PC-9 (cell line): ENCODE data around the gene CHMP3.

Experiments
- EZH2 ChIP-seq: fragments of 200-600 bp; sonication (generic); IDR thresholded peaks from 2 replicates; pipeline ENCODE4 v1.8.0; 2017; ENCODE audit warnings: antibody characterized with exemption, low read depth
- TF ChIP-seq, protein P1 (sequence below): fragments of 200-600 bp; sonication (generic); conservative IDR thresholded peaks from 2 replicates; pipeline ENCODE4 v1.6.1; 2017; ENCODE audit warnings: mixed run types, antibody characterized with exemption, mild to moderate bottlenecking, moderate library complexity

DNA sequence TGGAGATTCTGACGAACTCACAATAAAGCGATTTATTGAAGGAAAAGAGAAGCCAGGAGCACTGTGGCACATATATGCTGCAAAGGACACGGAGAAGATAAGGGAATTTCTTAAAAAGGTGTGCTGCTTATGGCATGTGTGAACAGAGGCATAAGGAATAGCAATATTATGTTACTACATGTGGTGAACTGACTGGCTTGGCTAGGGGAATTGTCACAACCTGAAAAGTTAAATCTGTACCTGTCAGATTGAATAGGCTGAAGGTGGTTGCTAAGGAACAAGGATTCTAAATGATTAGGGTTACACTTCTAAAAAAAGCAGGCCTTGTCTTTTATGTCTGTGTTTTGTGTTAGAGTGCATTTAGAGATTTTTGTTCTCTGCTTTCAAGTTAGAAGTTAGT, 73.7 kb downstream of the CHMP3 start:
- TF ChIP-seq, protein P1, sequence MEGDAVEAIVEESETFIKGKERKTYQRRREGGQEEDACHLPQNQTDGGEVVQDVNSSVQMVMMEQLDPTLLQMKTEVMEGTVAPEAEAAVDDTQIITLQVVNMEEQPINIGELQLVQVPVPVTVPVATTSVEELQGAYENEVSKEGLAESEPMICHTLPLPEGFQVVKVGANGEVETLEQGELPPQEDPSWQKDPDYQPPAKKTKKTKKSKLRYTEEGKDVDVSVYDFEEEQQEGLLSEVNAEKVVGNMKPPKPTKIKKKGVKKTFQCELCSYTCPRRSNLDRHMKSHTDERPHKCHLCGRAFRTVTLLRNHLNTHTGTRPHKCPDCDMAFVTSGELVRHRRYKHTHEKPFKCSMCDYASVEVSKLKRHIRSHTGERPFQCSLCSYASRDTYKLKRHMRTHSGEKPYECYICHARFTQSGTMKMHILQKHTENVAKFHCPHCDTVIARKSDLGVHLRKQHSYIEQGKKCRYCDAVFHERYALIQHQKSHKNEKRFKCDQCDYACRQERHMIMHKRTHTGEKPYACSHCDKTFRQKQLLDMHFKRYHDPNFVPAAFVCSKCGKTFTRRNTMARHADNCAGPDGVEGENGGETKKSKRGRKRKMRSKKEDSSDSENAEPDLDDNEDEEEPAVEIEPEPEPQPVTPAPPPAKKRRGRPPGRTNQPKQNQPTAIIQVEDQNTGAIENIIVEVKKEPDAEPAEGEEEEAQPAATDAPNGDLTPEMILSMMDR = no peak
- no peak for TF ChIP-seq EZH2
